ENCODE results near the gene RET. TPM values are rescaled to one million over a fixed set of nuclear protein-coding genes. Genes with fewer than 3 reads are reported as not detected.

The RET gene
- total and polyA plus RNA-seq, 2 of the 8 experiments (the other 6 are each of a cell fraction or from before 2014, with no cell fraction given): 6.7 to 8.4 TPM

GRCh38 chr10:43056568-43057011 lies 20.3 kb upstream of the RET start (continued):
- TF ChIP-seq TEAD4 (IDR thresholded peaks at IDR 0.05; ENCODE audit: low read depth, low read length): no peak
- no peak for TF ChIP-seq JUND (IDR thresholded peaks at IDR 0.05; ENCODE audit: low read length)
- TF ChIP-seq TBP (IDR thresholded peaks at IDR 0.05; ENCODE audit: low read depth, low read length): no peak
- no peak for TF ChIP-seq POLR2A (IDR thresholded peaks at IDR 0.05; ENCODE audit: control extremely low read depth in 1 of 2, low read depth in 2 of 2, low read length in 2 of 2)
- no peak for TF ChIP-seq RAD21 (IDR thresholded peaks at IDR 0.05 in 1 of 2, conservative IDR thresholded peaks at IDR 0.05 in 1 of 2; ENCODE audit: low read depth in 2 of 2, low read length in 2 of 2)

Data from H1 (cell line).